HepG2 (cell line): ENCODE measurements around the gene SH2B2. TPM values are rescaled to one million over a fixed set of nuclear protein-coding genes. Genes with fewer than 3 reads are reported as not detected.
A peak's percentile ranks its signal among the peaks of the same experiment; 100 is the strongest.

Experiments
- ATAC-seq: fragments of 200-7000 bp; cut with Tn5 transposase; 3 replicates; pipeline ENCODE4 v1.9.1; 2020; ENCODE audit warnings: mild to moderate bottlenecking, moderate library complexity
- BruUV-seq: library from RNA; stranded (reverse); fragments of 400-500 nt; replicated peaks from 2 replicates; lab custom pipeline; 2021; lab: Mats Ljungman, UMichigan
- CTCF ChIA-PET: fragments of 300-600 bp; formaldehyde crosslinking; extraction: SDS; loops from one replicate; lab custom pipeline; 2021; ENCODE audit warnings: low total read pairs, inconsistent platforms, low intra/inter-chr PET ratio; lab: Yijun Ruan, JAX
- POLR2A ChIA-PET: fragments of 350-600 bp; sonication (Branson Sonifier 250); formaldehyde crosslinking; loops from one replicate; lab custom pipeline; 2020; ENCODE audit warnings: antibody characterized with exemption, inconsistent platforms; lab: Yijun Ruan, JAX
- DNase-seq: peaks from one replicate; pipeline ENCODE4 v3.0.0-alpha.2; 2015; ENCODE audit warnings: low spot score
- FAIRE-seq: peaks from 3 replicates; lab custom pipeline; 2011; peaks lifted over from hg19 to GRCh38; lab: Jason Lieb, UNC
- H2AFZ ChIP-seq: one replicate; pipeline ENCODE4 v1.6.1; 2011; ENCODE audit warnings: low read length, inconsistent platforms
- H3K27ac ChIP-seq: fragments of 300-600 bp; 3 replicates; pipeline ENCODE4 v1.8.0; 2011; ENCODE audit warnings: mixed run types, mild to moderate bottlenecking, mixed read lengths, low read length, inconsistent platforms; ENCODE audit not compliant: insufficient read depth; ENCODE audit errors: extremely low read length
- H3K27me3 ChIP-seq, 2 experiments: fragments of 200-600 bp in 1 of 2; 2 replicates in 1 of 2; 3 replicates in 1 of 2; pipeline versions ENCODE4 v1.6.0 to v1.8.0; 2011; ENCODE audit warnings: low read length in 2 of 2, mild to moderate bottlenecking in 2 of 2, moderate library complexity in 2 of 2, inconsistent platforms in 1 of 2; ENCODE audit not compliant: insufficient read depth in 2 of 2, control insufficient read depth in 1 of 2
- H3K36me3 ChIP-seq, 2 experiments: fragments of 200-600 bp in 1 of 2; replicated peaks in 1 of 2; 2 replicates in 1 of 2; 3 replicates in 1 of 2; pipeline versions ENCODE4 v1.5.1 to v1.8.0; 2011; ENCODE audit warnings: low read length in 2 of 2, inconsistent platforms in 1 of 2; ENCODE audit not compliant: insufficient read depth in 2 of 2, control insufficient read depth in 1 of 2
- H3K4me1 ChIP-seq: 2 replicates; pipeline ENCODE4 v1.5.1; 2012; ENCODE audit warnings: low read length, inconsistent platforms; ENCODE audit not compliant: insufficient read depth
- H3K4me2 ChIP-seq: 2 replicates; pipeline ENCODE4 v1.6.0; 2011; ENCODE audit warnings: low read depth, low read length, inconsistent platforms
- H3K4me3 ChIP-seq, 3 experiments: fragments of 200-600 bp in 1 of 3; sonication (generic), shearing (Covaris generic) in 1 of 3; replicated peaks in 1 of 3; 2 replicates each; pipeline ENCODE4 v1.5.1; 2011 to 2016; ENCODE audit warnings: low read length in 3 of 3, inconsistent platforms in 2 of 3, low read depth in 2 of 3, mild to moderate bottlenecking in 2 of 3, control low read depth in 1 of 3, mixed read lengths in 1 of 3; ENCODE audit not compliant: insufficient read depth in 1 of 3
- H3K79me2 ChIP-seq: one replicate; pipeline ENCODE4 v1.6.1; 2011; ENCODE audit warnings: low read length, inconsistent platforms; ENCODE audit not compliant: insufficient read depth
- H3K9ac ChIP-seq: 2 replicates; pipeline ENCODE4 v1.6.0; 2011; ENCODE audit warnings: mild to moderate bottlenecking, low read depth, low read length, inconsistent platforms; ENCODE audit not compliant: insufficient read depth
- H3K9me3 ChIP-seq: 2 replicates; pipeline ENCODE4 v1.5.1; 2012; ENCODE audit warnings: mild to moderate bottlenecking, low read length
- H4K20me1 ChIP-seq: 2 replicates; pipeline ENCODE4 v1.6.0; 2011; ENCODE audit warnings: inconsistent platforms, mild to moderate bottlenecking, low read length, moderate library complexity; ENCODE audit not compliant: insufficient read depth
- AGO2 ChIP-seq: fragments of 200-400 bp; formaldehyde crosslinking; optimal IDR thresholded peaks from 2 replicates; pipeline ENCODE3; 2017; ENCODE audit warnings: mild to moderate bottlenecking, low read depth, low read length, moderate library complexity
- MYC ChIP-seq: sonication (generic); formaldehyde crosslinking; IDR thresholded peaks from 2 replicates; pipeline ENCODE4 v1.9.0; 2021; ENCODE audit warnings: missing genetic modification reagents, borderline replicate concordance
- RARA ChIP-seq: IDR thresholded peaks from 2 replicates; pipeline ENCODE4 v1.6.1; 2016; ENCODE audit warnings: missing genetic modification reagents, missing compliant biosample characterization
- SP140L ChIP-seq: sonication (generic); formaldehyde crosslinking; IDR thresholded peaks from 2 replicates; pipeline ENCODE4 v1.4.0; 2020; ENCODE audit warnings: missing genetic modification reagents, borderline replicate concordance
- SP4 ChIP-seq: sonication (generic); formaldehyde crosslinking; IDR thresholded peaks from 2 replicates; pipeline ENCODE4 v1.8.1; 2023; ENCODE audit warnings: mild to moderate bottlenecking, missing genetic modification reagents
- TCF7L2 ChIP-seq: IDR thresholded peaks from 2 replicates; pipeline ENCODE4 v1.6.1; 2011; ENCODE audit warnings: mild to moderate bottlenecking, low read depth, low read length, moderate library complexity
- ZNF501 ChIP-seq: sonication (generic); formaldehyde crosslinking; IDR thresholded peaks from 2 replicates; pipeline ENCODE4 v1.5.1; 2020; ENCODE audit warnings: mild to moderate bottlenecking, moderate library complexity, missing genetic modification reagents
- ZNF615 ChIP-seq: sonication (generic); formaldehyde crosslinking; IDR thresholded peaks from 2 replicates; pipeline ENCODE4 v1.5.0; 2020; ENCODE audit warnings: mild to moderate bottlenecking, missing genetic modification reagents, borderline replicate concordance
- ZNF7 ChIP-seq: IDR thresholded peaks from 2 replicates; pipeline ENCODE4 v1.6.1; 2016; ENCODE audit warnings: missing biosample characterization, missing genetic modification reagents
- ZNF75D ChIP-seq: sonication (generic); formaldehyde crosslinking; IDR thresholded peaks from 2 replicates; pipeline ENCODE4 v1.8.1; 2023; ENCODE audit warnings: missing genetic modification reagents, mild to moderate bottlenecking, borderline replicate concordance
- WGBS: methylation state at CpG from one replicate; pipeline ENCODE4 v1.1.6; 2017; ENCODE audit warnings: low lambda C conversion rate; 5-methylcytosine and 5-hydroxymethylcytosine counted together
- in situ Hi-C: cut with HindIII; loops from 2 replicates; pipeline ENCODE4 v1.10.0; 2017; ENCODE audit warnings: low pct_unique_long_range_greater_than_20kb; ENCODE audit not compliant: extremely low pct_ligation_motif_present
- intact Hi-C: fragments of 100-400 bp; cut with micrococcal nuclease; formaldehyde crosslinking; loops from one replicate; pipeline ENCODE4 v1.10.0; 2022; ENCODE audit not compliant: unreplicated experiment
- polyA plus RNA-seq, 8 experiments: library from polyadenylated mRNA; depleted of rRNA in 3 of 8; stranded (reverse) in 7 of 8; unstranded in 1 of 8; fragments of >200 nt; fragmentation: Illumina TruSeq in 4 of 8; extraction: Trizol in 4 of 8; gene quantifications; 2 replicates each; pipeline versions ENCODE4 v1.2.1 to v1.2.3, GENCODE V29; 2011 to 2016; ENCODE audit warnings: low read depth in 4 of 8, missing spikeins in 1 of 8, mixed read lengths in 1 of 8; ENCODE audit not compliant: insufficient read depth in 1 of 8
- total RNA-seq, 5 experiments: library from RNA; depleted of rRNA; stranded (reverse); fragments of >200 nt; fragmentation: Illumina TruSeq; extraction: Trizol; gene quantifications; 2 replicates each; pipeline ENCODE4 v1.2.3, GENCODE V29; 2016; ENCODE audit warnings: low read depth in 1 of 5
- TF ChIP-seq, protein P1 (sequence below): sonication (generic); formaldehyde crosslinking; IDR thresholded peaks from 2 replicates; pipeline ENCODE4 v1.4.0; 2020; ENCODE audit warnings: missing genetic modification reagents

SH2B2 gene
- total and polyA plus RNA-seq, 2 of the 13 experiments (the other 11 are each of a cell fraction or from before 2014, with no cell fraction given), result 0.46 to 1.3 TPM

DNA sequence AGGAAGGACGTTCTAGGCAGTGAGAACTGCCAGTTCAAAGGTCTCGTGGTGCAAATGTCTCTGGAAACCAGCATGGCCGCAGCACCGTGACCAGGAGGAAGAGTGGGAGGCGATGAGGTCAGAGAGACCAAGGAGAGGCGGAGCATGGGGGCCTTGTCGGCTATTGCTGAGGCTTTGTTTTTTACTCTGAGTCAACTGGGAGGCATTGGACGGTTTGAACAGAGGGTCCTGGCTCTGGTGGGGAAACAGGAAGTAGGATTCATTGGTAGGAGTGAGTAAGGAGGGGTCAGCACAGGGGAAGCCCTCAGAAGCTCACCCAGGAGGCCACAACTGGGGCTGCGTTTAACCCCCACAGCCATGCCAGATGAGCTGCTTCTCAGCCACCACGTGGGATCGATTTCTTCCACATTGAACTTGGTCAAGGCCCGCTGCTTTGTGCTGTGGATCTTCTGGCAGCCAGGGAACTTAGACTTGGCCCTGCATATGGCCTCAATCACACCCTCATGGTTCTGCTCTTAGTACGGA is 22.2 kb upstream of the SH2B2 start (continued):
- TF ChIP-seq ZNF501 (0 out of 2 replicates have a peak, but pooled peaks have one; percentile 33), MYC (CRISPR knock-in tag) (peak; percentile 39; the same call in 1 of the 2 replicates), ZNF75D (CRISPR knock-in tag) (no peak), RARA (peak; percentile 76)
- TF ChIP-seq, all 625 proteins: peak for 8

DNA sequence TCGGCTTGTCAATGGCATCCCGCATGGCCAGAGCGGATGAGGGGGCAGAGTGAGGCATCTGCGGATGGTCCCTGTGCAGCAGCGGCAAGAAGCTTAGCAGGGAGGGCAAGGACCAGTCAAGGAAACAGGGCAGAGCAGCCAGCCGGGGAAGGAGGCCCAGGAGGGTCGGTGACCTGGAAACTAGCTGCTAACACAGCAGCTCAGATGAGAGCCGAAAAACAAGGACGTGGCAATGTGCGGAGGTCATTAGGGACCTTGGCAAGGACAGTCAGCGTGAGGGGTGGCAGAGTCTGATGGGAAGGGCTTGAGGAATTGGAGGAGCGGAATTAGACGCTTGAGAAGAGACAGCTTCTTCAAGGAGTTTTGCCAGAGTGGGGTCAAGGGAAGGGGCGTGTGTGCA is 20.1 kb upstream of the SH2B2 start:
- ChIA-PET CTCF (no interaction called here), POLR2A (no interaction called here)
- no peaks in the 10 kb centered on the region; a peak in 1 of 5 replicates for H3K27me3 ChIP-seq
- H3K4me3 ChIP-seq, result no peak overlapping the region
- no peaks in the 10 kb centered on the region for H4K20me1 ChIP-seq
- peaks cover 26% of the 10 kb centered on the region for H3K4me1 ChIP-seq
- DNase-seq (no peak), ATAC-seq (no peak), FAIRE-seq (no peak)
- H3K9ac ChIP-seq, result no peak overlapping the region
- H2AFZ ChIP-seq, result no peak overlapping the region
- H3K79me2 ChIP-seq, result no peaks in the 10 kb centered on the region
- H3K9me3 ChIP-seq, result no peaks in the 10 kb centered on the region
- no peak for TF ChIP-seq ZNF7 (CRISPR knock-in tag)
- TF ChIP-seq, protein P1, sequence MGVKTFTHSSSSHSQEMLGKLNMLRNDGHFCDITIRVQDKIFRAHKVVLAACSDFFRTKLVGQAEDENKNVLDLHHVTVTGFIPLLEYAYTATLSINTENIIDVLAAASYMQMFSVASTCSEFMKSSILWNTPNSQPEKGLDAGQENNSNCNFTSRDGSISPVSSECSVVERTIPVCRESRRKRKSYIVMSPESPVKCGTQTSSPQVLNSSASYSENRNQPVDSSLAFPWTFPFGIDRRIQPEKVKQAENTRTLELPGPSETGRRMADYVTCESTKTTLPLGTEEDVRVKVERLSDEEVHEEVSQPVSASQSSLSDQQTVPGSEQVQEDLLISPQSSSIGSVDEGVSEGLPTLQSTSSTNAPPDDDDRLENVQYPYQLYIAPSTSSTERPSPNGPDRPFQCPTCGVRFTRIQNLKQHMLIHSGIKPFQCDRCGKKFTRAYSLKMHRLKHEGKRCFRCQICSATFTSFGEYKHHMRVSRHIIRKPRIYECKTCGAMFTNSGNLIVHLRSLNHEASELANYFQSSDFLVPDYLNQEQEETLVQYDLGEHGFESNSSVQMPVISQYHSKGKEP (CRISPR knock-in tag), result no peak
- TF ChIP-seq TCF7L2, result no peak
- TF ChIP-seq SP4, result no peak
- TF ChIP-seq SP140L (CRISPR knock-in tag), result no peak
- no peak for TF ChIP-seq AGO2
- TF ChIP-seq ZNF615 (CRISPR knock-in tag), result no peak
- in situ Hi-C loops (loop anchor here (25.0 kb wide), 1 partner anchor 579 kb away; no protein-coding TSS in a partner anchor), intact Hi-C loops (no loop called here)
- no peak overlapping the region for H3K27ac ChIP-seq
- H3K4me2 ChIP-seq, result no peak overlapping the region
- H3K36me3 ChIP-seq, result no peaks in the 10 kb centered on the region
- no TSS peak for BruUV-seq
- WGBS, result 57% methylated on average over 14 of the region's 14 CpGs
